K562 (cell line): ENCODE measurements around the gene TIMM22. TPM values are rescaled to one million over a fixed set of nuclear protein-coding genes. Genes with fewer than 3 reads are reported as not detected.

Experiments
- ATAC-seq: fragments of 200-7000 bp; cut with Tn5 transposase; 3 replicates; pipeline ENCODE4 v1.9.1; 2020; ENCODE audit warnings: moderate library complexity
- BruUV-seq: library from RNA; stranded (reverse); fragments of 400-500 nt; replicated peaks from 2 replicates; lab custom pipeline; 2021; lab: Mats Ljungman, UMichigan
- CTCF ChIA-PET: fragments of 300-600 bp; formaldehyde crosslinking; extraction: SDS; loops from one replicate; lab custom pipeline; 2021; ENCODE audit warnings: low intra/inter-chr PET ratio; lab: Yijun Ruan, JAX
- POLR2A ChIA-PET: fragments of 300-600, 350-650 bp; sonication (Branson Sonifier 250); formaldehyde crosslinking; extraction: SDS; loops from one replicate; lab custom pipeline; 2021; ENCODE audit warnings: antibody characterized with exemption, inconsistent platforms; lab: Yijun Ruan, JAX
- DNase-seq, 4 experiments: peaks; one replicate each; pipeline versions ENCODE4 v3.0.0 to v3.0.0-alpha.2; 2011 to 2018; ENCODE audit warnings: low spot score in 3 of 4, mixed read lengths in 3 of 4; ENCODE audit errors: extremely low read depth in 1 of 4
- FAIRE-seq: peaks from 2 replicates; lab custom pipeline; 2011; peaks lifted over from hg19 to GRCh38; lab: Jason Lieb, UNC
- H2AFZ ChIP-seq: 2 replicates; pipeline ENCODE4 v1.6.0; 2011; ENCODE audit warnings: low read depth, low read length, control low read depth, inconsistent platforms
- H3K27ac ChIP-seq: fragments of 200-600 bp; 3 replicates; pipeline ENCODE4 v1.8.0; 2011; ENCODE audit warnings: low read depth, mild to moderate bottlenecking, control low read depth, inconsistent platforms, low read length, moderate library complexity, mixed read lengths; ENCODE audit errors: extremely low read depth
- H3K27me3 ChIP-seq, 2 experiments: fragments of 300-600 bp in 1 of 2; 2 replicates in 1 of 2; 3 replicates in 1 of 2; pipeline versions ENCODE4 v1.6.0 to v1.8.0; 2011; ENCODE audit warnings: inconsistent platforms in 2 of 2, low read length in 2 of 2, mild to moderate bottlenecking in 1 of 2, mixed read lengths in 1 of 2, moderate library complexity in 1 of 2; ENCODE audit not compliant: control insufficient read depth in 2 of 2, insufficient read depth in 2 of 2
- H3K36me3 ChIP-seq: fragments of 300-600 bp; 3 replicates; pipeline ENCODE4 v1.8.0; 2011; ENCODE audit warnings: mild to moderate bottlenecking, low read length, inconsistent platforms; ENCODE audit not compliant: control insufficient read depth, insufficient read depth
- H3K4me1 ChIP-seq, 2 experiments: fragments of 200-600 bp in 1 of 2; replicated peaks in 1 of 2; 2 replicates in 1 of 2; 3 replicates in 1 of 2; pipeline versions ENCODE4 v1.5.1 to v1.8.0; 2011; ENCODE audit warnings: inconsistent platforms in 2 of 2, low read length in 2 of 2, mild to moderate bottlenecking in 1 of 2, mixed read lengths in 1 of 2, moderate library complexity in 1 of 2; ENCODE audit not compliant: control insufficient read depth in 2 of 2, insufficient read depth in 2 of 2
- H3K4me2 ChIP-seq: 2 replicates; pipeline ENCODE4 v1.6.1; 2011; ENCODE audit warnings: low read length, control low read depth, inconsistent platforms, mixed read lengths; ENCODE audit not compliant: insufficient read depth
- H3K4me3 ChIP-seq: fragments of 200-600 bp; sonication (generic), shearing (Covaris generic); 2 replicates; pipeline ENCODE4 v1.5.1; 2016; ENCODE audit warnings: control low read depth, inconsistent platforms
- H3K79me2 ChIP-seq: fragments of 200-600 bp; 3 replicates; pipeline ENCODE4 v1.8.0; 2011; ENCODE audit warnings: low read length, inconsistent platforms; ENCODE audit not compliant: control insufficient read depth, insufficient read depth
- H3K9ac ChIP-seq, 2 experiments: 2 replicates each; pipeline versions ENCODE4 v1.6.0 to v1.6.1; 2011; ENCODE audit warnings: low read depth in 2 of 2, low read length in 2 of 2, control low read depth in 1 of 2, inconsistent platforms in 1 of 2, mild to moderate bottlenecking in 1 of 2, mixed read lengths in 1 of 2; ENCODE audit not compliant: insufficient read depth in 1 of 2
- H3K9me1 ChIP-seq: one replicate; pipeline ENCODE4 v1.6.0; 2011; ENCODE audit warnings: inconsistent platforms, mild to moderate bottlenecking, low read length, moderate library complexity; ENCODE audit not compliant: control insufficient read depth, insufficient read depth
- H3K9me3 ChIP-seq: replicated peaks from 2 replicates; pipeline ENCODE4 v1.5.1; 2011; ENCODE audit warnings: low read depth, low read length, inconsistent platforms; ENCODE audit not compliant: control insufficient read depth, insufficient read depth
- H4K20me1 ChIP-seq: replicated peaks from 2 replicates; pipeline ENCODE4 v1.6.1; 2011; ENCODE audit warnings: low read length, inconsistent platforms, mixed read lengths; ENCODE audit not compliant: control insufficient read depth, insufficient read depth
- GTF2A2 ChIP-seq: IDR thresholded peaks from 2 replicates; pipeline ENCODE4 v1.6.1; 2016; ENCODE audit warnings: mild to moderate bottlenecking, missing genetic modification characterization, missing compliant biosample characterization
- GTF2F1 ChIP-seq: IDR thresholded peaks from 2 replicates; pipeline ENCODE4 v1.6.1; 2011; ENCODE audit warnings: low read depth, low read length, improper control_type of control experiment
- MAZ ChIP-seq, 2 experiments: fragments of 450-650 bp in 1 of 2; sonication (generic) in 1 of 2; formaldehyde crosslinking; IDR thresholded peaks in 1 of 2; conservative IDR thresholded peaks in 1 of 2; 2 replicates each; pipeline versions ENCODE4 v1.4.0 to v1.5.0; 2020; ENCODE audit warnings: mild to moderate bottlenecking in 1 of 2, missing genetic modification reagents in 1 of 2
- XRCC4 ChIP-seq: IDR thresholded peaks from one replicate; pipeline ENCODE4 v1.6.1; 2011; ENCODE audit not compliant: insufficient read depth, insufficient read length; ENCODE audit errors: extremely low read depth
- YBX1 ChIP-seq: fragments of 450-650 bp; IDR thresholded peaks from 2 replicates; pipeline ENCODE4 v1.7.1; 2016; ENCODE audit warnings: mild to moderate bottlenecking
- ZKSCAN1 ChIP-seq: fragments of 150-350 bp; IDR thresholded peaks from 2 replicates; pipeline ENCODE4 v1.6.1; 2016; ENCODE audit warnings: low read depth, low read length
- ZNF165 ChIP-seq: fragments of 250-450 bp; sonication (Bioruptor Pico); IDR thresholded peaks from 2 replicates; pipeline ENCODE4 v1.4.0; 2020; ENCODE audit warnings: borderline replicate concordance
- ZNF408 ChIP-seq: fragments of 250-450 bp; sonication (Bioruptor Pico); IDR thresholded peaks from 2 replicates; pipeline ENCODE4 v1.4.0; 2020; ENCODE audit warnings: low read depth, mild to moderate bottlenecking, moderate library complexity
- WGBS: fragments of 100-300 bp; shearing (Covaris generic); methylation state at CpG from one replicate; pipeline ENCODE4 v1.1.6; 2016; ENCODE audit warnings: low coverage, mixed read lengths; ENCODE audit not compliant: insufficient coverage; ENCODE audit errors: missing lambda C conversion rate; 5-methylcytosine and 5-hydroxymethylcytosine counted together
- in situ Hi-C: fragments of 300-500 bp; cut with MboI; formaldehyde crosslinking; loops from 4 replicates; pipeline ENCODE4 v1.15.0; 2018; ENCODE audit warnings: inconsistent platforms, mixed read lengths
- intact Hi-C: fragments of 100-400 bp; cut with micrococcal nuclease; formaldehyde crosslinking; loops from 2 replicates; pipeline ENCODE4 v1.14.2; 2022
- polyA plus RNA-seq, 8 experiments: library from polyadenylated mRNA; depleted of rRNA in 4 of 8; stranded (reverse) in 5 of 8; unstranded in 3 of 8; fragments of >200 nt; fragmentation: Nextera tagmentation in 2 of 8; fragmentation: Illumina TruSeq in 1 of 8; extraction: Ambion mirVana in 2 of 8; extraction: Trizol in 1 of 8; gene quantifications; 2 replicates each; pipeline versions ENCODE4 v1.2.1 to v1.2.3, GENCODE V29; 2011 to 2014; ENCODE audit warnings: inconsistent platforms in 1 of 8, missing spikeins in 1 of 8
- total RNA-seq, 7 experiments: library from RNA; depleted of rRNA in 6 of 7; stranded (reverse); fragments of >200 nt in 6 of 7; fragmentation: Illumina TruSeq in 2 of 7; extraction: Trizol in 2 of 7; gene quantifications; 2 replicates each; pipeline versions ENCODE4 v1.2.1 to v1.2.3, GENCODE V29; 2011 to 2021; ENCODE audit warnings: low replicate concordance in 1 of 7
- TF ChIP-seq, protein P1 (sequence below): fragments of 200-400 bp; formaldehyde crosslinking; IDR thresholded peaks from 2 replicates; pipeline ENCODE4 v1.6.1; 2017; ENCODE audit warnings: mild to moderate bottlenecking, low read depth, low read length, moderate library complexity
- TF ChIP-seq, protein P2 (sequence below): IDR thresholded peaks from 2 replicates; pipeline ENCODE4 v1.6.1; 2011; ENCODE audit warnings: borderline replicate concordance, low read depth, mild to moderate bottlenecking, moderate library complexity, low read length; ENCODE audit not compliant: insufficient read depth, poor library complexity, severe bottlenecking

The TIMM22 gene
- total and polyA plus RNA-seq, 9 of the 15 experiments (the other 6 are each of a cell fraction or from before 2014, with no cell fraction given) = 5.9 to 14.1 (median 10.3) TPM

DNA sequence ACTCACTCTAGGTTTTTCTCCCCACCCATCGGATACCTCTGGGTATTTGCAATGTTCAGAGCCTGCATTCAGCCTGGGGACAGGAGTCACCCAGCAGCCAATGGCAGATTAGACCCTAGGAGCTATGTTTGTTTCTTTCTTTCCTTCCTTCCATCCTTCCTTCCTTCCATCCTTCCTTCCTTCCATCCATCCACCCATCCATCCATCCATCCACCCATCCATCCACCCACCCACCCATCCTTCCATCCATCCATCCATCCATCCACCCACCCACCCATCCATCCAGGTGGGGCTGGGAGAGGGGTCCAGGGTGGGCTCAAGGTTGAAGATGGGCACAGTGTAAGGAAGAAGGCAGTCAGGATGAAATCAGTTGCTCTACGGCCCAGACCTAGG is 39.9 kb downstream of the TIMM22 start:
- WGBS = 0% methylated on average over 2 of the region's 2 CpGs
- peaks cover 18 to 65% of the 10 kb centered on the region in 2 experiments; a peak in 4 of 5 replicates for H3K27me3 ChIP-seq

More for the DNA sequence above, 39.9 kb downstream of the TIMM22 start:
- H4K20me1 ChIP-seq = no peaks in the 10 kb centered on the region
- TF ChIP-seq, protein P1, sequence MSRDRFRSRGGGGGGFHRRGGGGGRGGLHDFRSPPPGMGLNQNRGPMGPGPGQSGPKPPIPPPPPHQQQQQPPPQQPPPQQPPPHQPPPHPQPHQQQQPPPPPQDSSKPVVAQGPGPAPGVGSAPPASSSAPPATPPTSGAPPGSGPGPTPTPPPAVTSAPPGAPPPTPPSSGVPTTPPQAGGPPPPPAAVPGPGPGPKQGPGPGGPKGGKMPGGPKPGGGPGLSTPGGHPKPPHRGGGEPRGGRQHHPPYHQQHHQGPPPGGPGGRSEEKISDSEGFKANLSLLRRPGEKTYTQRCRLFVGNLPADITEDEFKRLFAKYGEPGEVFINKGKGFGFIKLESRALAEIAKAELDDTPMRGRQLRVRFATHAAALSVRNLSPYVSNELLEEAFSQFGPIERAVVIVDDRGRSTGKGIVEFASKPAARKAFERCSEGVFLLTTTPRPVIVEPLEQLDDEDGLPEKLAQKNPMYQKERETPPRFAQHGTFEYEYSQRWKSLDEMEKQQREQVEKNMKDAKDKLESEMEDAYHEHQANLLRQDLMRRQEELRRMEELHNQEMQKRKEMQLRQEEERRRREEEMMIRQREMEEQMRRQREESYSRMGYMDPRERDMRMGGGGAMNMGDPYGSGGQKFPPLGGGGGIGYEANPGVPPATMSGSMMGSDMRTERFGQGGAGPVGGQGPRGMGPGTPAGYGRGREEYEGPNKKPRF = no peak
- TF ChIP-seq ZKSCAN1 (no peak), ZNF408 (no peak), MAZ (CRISPR knock-in tag; conservative IDR thresholded peaks at IDR 0.05 in 1 of 2, IDR thresholded peaks at IDR 0.05 in 1 of 2) (no peak), GTF2A2 (tag) (no peak), YBX1 (no peak), XRCC4 (no peak), GTF2F1 (no peak), ZNF165 (CRISPR knock-in tag) (no peak)
- TF ChIP-seq, protein P2, sequence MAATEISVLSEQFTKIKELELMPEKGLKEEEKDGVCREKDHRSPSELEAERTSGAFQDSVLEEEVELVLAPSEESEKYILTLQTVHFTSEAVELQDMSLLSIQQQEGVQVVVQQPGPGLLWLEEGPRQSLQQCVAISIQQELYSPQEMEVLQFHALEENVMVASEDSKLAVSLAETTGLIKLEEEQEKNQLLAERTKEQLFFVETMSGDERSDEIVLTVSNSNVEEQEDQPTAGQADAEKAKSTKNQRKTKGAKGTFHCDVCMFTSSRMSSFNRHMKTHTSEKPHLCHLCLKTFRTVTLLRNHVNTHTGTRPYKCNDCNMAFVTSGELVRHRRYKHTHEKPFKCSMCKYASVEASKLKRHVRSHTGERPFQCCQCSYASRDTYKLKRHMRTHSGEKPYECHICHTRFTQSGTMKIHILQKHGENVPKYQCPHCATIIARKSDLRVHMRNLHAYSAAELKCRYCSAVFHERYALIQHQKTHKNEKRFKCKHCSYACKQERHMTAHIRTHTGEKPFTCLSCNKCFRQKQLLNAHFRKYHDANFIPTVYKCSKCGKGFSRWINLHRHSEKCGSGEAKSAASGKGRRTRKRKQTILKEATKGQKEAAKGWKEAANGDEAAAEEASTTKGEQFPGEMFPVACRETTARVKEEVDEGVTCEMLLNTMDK = no peak
- TF ChIP-seq, all 486 proteins: peak for 0
- Histone ChIP-seq H3K4me1 (peaks cover 0 to 11% of the 10 kb centered on the region in 2 experiments; a peak in 2 of 5 replicates), H3K9me3 (no peaks in the 10 kb centered on the region), H3K27ac (no peak overlapping the region), H3K79me2 (no peaks in the 10 kb centered on the region), H3K36me3 (no peaks in the 10 kb centered on the region), H3K9me1 (no peaks in the 10 kb centered on the region), H2AFZ (no peak overlapping the region), H3K4me2 (no peak overlapping the region), H3K9ac (no peak overlapping the region), H3K4me3 (no peak overlapping the region)
- POLR2A ChIA-PET = no interaction called here
- CTCF ChIA-PET = no interaction called here
- FAIRE-seq (no peak), ATAC-seq (no peak), DNase-seq (no peak)
- in situ Hi-C loops = no loop called here
- BruUV-seq = no TSS peak
- intact Hi-C loops = no loop called here
